ENCODE data around the gene LGALS4. TPM values are rescaled to one million over a fixed set of nuclear protein-coding genes. Genes with fewer than 3 reads are reported as not detected.
A peak's percentile ranks its signal among the peaks of the same experiment; 100 is the strongest.

LGALS4 gene
- total RNA-seq, 1 experiment from 2014 or later = 0.52 TPM

GRCh38 chr19:38845374-38846024 is 32.8 kb upstream of the LGALS4 start:
- Histone ChIP-seq H3K27me3 (ENCODE audit: low read length) (no peaks in the 10 kb centered on the region), H3K4me3 (ENCODE audit: low read length) (no peak overlapping the region), H3K9me2 (replicated peaks; ENCODE audit: insufficient read depth, low read length) (no peaks in the 10 kb centered on the region), H2AFZ (ENCODE audit: low read length) (no peak overlapping the region), H3K4me1 (ENCODE audit: low read length) (peaks cover 18% of the 10 kb centered on the region), H4K20me1 (ENCODE audit: insufficient read depth, low read depth, low read length) (peaks cover 58% of the 10 kb centered on the region), H3K4me2 (ENCODE audit: low read depth, low read length, poor library complexity, severe bottlenecking) (no peak overlapping the region), H3K27ac (ENCODE audit: low read length) (no peak overlapping the region), H3K9me3 (ENCODE audit: low read length) (no peaks in the 10 kb centered on the region), H3K36me3 (ENCODE audit: insufficient read depth, low read length) (peaks cover 72% of the 10 kb centered on the region), H3K9ac (ENCODE audit: low read length) (no peak overlapping the region), H3K79me2 (ENCODE audit: low read length) (peaks cover 63% of the 10 kb centered on the region)
- no peak for DNase-seq

- Histone ChIP-seq H3K27me3 (ENCODE audit: low read length) (no peaks in the 10 kb centered on the region), H4K20me1 (ENCODE audit: insufficient read depth, low read depth, low read length) (peaks cover 58% of the 10 kb centered on the region), H3K27ac (ENCODE audit: low read length) (no peak overlapping the region)
Observed at GRCh38 chr19:38844093-38844686, 31.4 kb upstream of the LGALS4 start.

GRCh38 chr19:38843175-38843758 is 30.5 kb upstream of the LGALS4 start:
- Histone ChIP-seq H2AFZ (ENCODE audit: low read length) (no peak overlapping the region), H3K27ac (ENCODE audit: low read length) (no peak overlapping the region), H3K4me3 (ENCODE audit: low read length) (no peak overlapping the region), H3K4me1 (ENCODE audit: low read length) (peaks cover 9% of the 10 kb centered on the region), H3K4me2 (ENCODE audit: low read depth, low read length, poor library complexity, severe bottlenecking) (no peak overlapping the region), H3K79me2 (ENCODE audit: low read length) (peaks cover 53% of the 10 kb centered on the region), H4K20me1 (ENCODE audit: insufficient read depth, low read depth, low read length) (peaks cover 56% of the 10 kb centered on the region), H3K9me3 (ENCODE audit: low read length) (no peaks in the 10 kb centered on the region), H3K9me2 (replicated peaks; ENCODE audit: insufficient read depth, low read length) (no peaks in the 10 kb centered on the region), H3K36me3 (ENCODE audit: insufficient read depth, low read length) (peaks cover 75% of the 10 kb centered on the region), H3K27me3 (ENCODE audit: low read length) (no peaks in the 10 kb centered on the region), H3K9ac (ENCODE audit: low read length) (no peak overlapping the region)
- peak; percentile 41 for DNase-seq

More at GRCh38 chr19:38844093-38844686, 31.4 kb upstream of the LGALS4 start:
- H3K9ac ChIP-seq (ENCODE audit: low read length) = no peak overlapping the region
- H3K79me2 ChIP-seq (ENCODE audit: low read length) = peaks cover 63% of the 10 kb centered on the region
- H2AFZ ChIP-seq (ENCODE audit: low read length) = no peak overlapping the region
- no peaks in the 10 kb centered on the region for H3K9me2 ChIP-seq (replicated peaks; ENCODE audit: insufficient read depth, low read length)
- H3K36me3 ChIP-seq (ENCODE audit: insufficient read depth, low read length) = peaks cover 80% of the 10 kb centered on the region
- DNase-seq = no peak
- H3K9me3 ChIP-seq (ENCODE audit: low read length) = no peaks in the 10 kb centered on the region
- H3K4me3 ChIP-seq (ENCODE audit: low read length) = no peak overlapping the region
- no peak overlapping the region for H3K4me2 ChIP-seq (ENCODE audit: low read depth, low read length, poor library complexity, severe bottlenecking)
- H3K4me1 ChIP-seq (ENCODE audit: low read length) = peaks cover 18% of the 10 kb centered on the region

- H3K36me3 ChIP-seq (ENCODE audit: insufficient read depth, low read length) = peaks cover 77% of the 10 kb centered on the region
- H2AFZ ChIP-seq (ENCODE audit: low read length) = no peak overlapping the region
- no peak overlapping the region for H3K4me3 ChIP-seq (ENCODE audit: low read length)
- H3K4me1 ChIP-seq (ENCODE audit: low read length) = peaks cover 2% of the 10 kb centered on the region
- H3K79me2 ChIP-seq (ENCODE audit: low read length) = peaks cover 47% of the 10 kb centered on the region
- H3K27ac ChIP-seq (ENCODE audit: low read length) = no peak overlapping the region
- H3K27me3 ChIP-seq (ENCODE audit: low read length) = no peaks in the 10 kb centered on the region
- no peak overlapping the region for H3K9ac ChIP-seq (ENCODE audit: low read length)
- DNase-seq = no peak
- peaks cover 49% of the 10 kb centered on the region for H4K20me1 ChIP-seq (ENCODE audit: insufficient read depth, low read depth, low read length)
- H3K4me2 ChIP-seq (ENCODE audit: low read depth, low read length, poor library complexity, severe bottlenecking) = no peak overlapping the region
- H3K9me3 ChIP-seq (ENCODE audit: low read length) = no peaks in the 10 kb centered on the region
- H3K9me2 ChIP-seq (replicated peaks; ENCODE audit: insufficient read depth, low read length) = no peaks in the 10 kb centered on the region
Observed at GRCh38 chr19:38842439-38843174, 29.9 kb upstream of the LGALS4 start.

GRCh38 chr19:38841787-38842438 is 29.2 kb upstream of the LGALS4 start:
- Histone ChIP-seq H3K4me3 (ENCODE audit: low read length) (no peak overlapping the region), H3K9me3 (ENCODE audit: low read length) (no peaks in the 10 kb centered on the region), H3K9ac (ENCODE audit: low read length) (no peak overlapping the region), H3K9me2 (replicated peaks; ENCODE audit: insufficient read depth, low read length) (no peaks in the 10 kb centered on the region), H3K27me3 (ENCODE audit: low read length) (no peaks in the 10 kb centered on the region), H3K4me2 (ENCODE audit: low read depth, low read length, poor library complexity, severe bottlenecking) (no peak overlapping the region), H4K20me1 (ENCODE audit: insufficient read depth, low read depth, low read length) (peaks cover 43% of the 10 kb centered on the region), H3K79me2 (ENCODE audit: low read length) (peaks cover 40% of the 10 kb centered on the region), H2AFZ (ENCODE audit: low read length) (no peak overlapping the region), H3K4me1 (ENCODE audit: low read length) (no peaks in the 10 kb centered on the region), H3K36me3 (ENCODE audit: insufficient read depth, low read length) (peaks cover 74% of the 10 kb centered on the region), H3K27ac (ENCODE audit: low read length) (no peak overlapping the region)
- peak; percentile 38 for DNase-seq

GRCh38 chr19:38841180-38841766 is 28.5 kb upstream of the LGALS4 start:
- Histone ChIP-seq H2AFZ (ENCODE audit: low read length) (no peak overlapping the region), H3K4me2 (ENCODE audit: low read depth, low read length, poor library complexity, severe bottlenecking) (no peak overlapping the region), H3K4me3 (ENCODE audit: low read length) (no peak overlapping the region), H3K9me3 (ENCODE audit: low read length) (no peaks in the 10 kb centered on the region), H3K79me2 (ENCODE audit: low read length) (peaks cover 35% of the 10 kb centered on the region), H3K4me1 (ENCODE audit: low read length) (no peaks in the 10 kb centered on the region), H3K9ac (ENCODE audit: low read length) (no peak overlapping the region), H4K20me1 (ENCODE audit: insufficient read depth, low read depth, low read length) (peaks cover 41% of the 10 kb centered on the region), H3K9me2 (replicated peaks; ENCODE audit: insufficient read depth, low read length) (no peaks in the 10 kb centered on the region), H3K27me3 (ENCODE audit: low read length) (no peaks in the 10 kb centered on the region), H3K36me3 (ENCODE audit: insufficient read depth, low read length) (peaks cover 76% of the 10 kb centered on the region), H3K27ac (ENCODE audit: low read length) (no peak overlapping the region)
- peak; percentile 39 for DNase-seq

- H3K9me2 ChIP-seq (replicated peaks; ENCODE audit: insufficient read depth, low read length) = no peaks in the 10 kb centered on the region
- no peak overlapping the region for H2AFZ ChIP-seq (ENCODE audit: low read length)
- H3K79me2 ChIP-seq (ENCODE audit: low read length) = peaks cover 29% of the 10 kb centered on the region
- H3K9ac ChIP-seq (ENCODE audit: low read length) = no peak overlapping the region
- no peaks in the 10 kb centered on the region for H3K4me1 ChIP-seq (ENCODE audit: low read length)
- no peaks in the 10 kb centered on the region for H3K9me3 ChIP-seq (ENCODE audit: low read length)
- DNase-seq = no peak
- no peak overlapping the region for H3K4me2 ChIP-seq (ENCODE audit: low read depth, low read length, poor library complexity, severe bottlenecking)
- H3K36me3 ChIP-seq (ENCODE audit: insufficient read depth, low read length) = peaks cover 72% of the 10 kb centered on the region
- H3K4me3 ChIP-seq (ENCODE audit: low read length) = no peak overlapping the region
- peaks cover 41% of the 10 kb centered on the region for H4K20me1 ChIP-seq (ENCODE audit: insufficient read depth, low read depth, low read length)
- H3K27me3 ChIP-seq (ENCODE audit: low read length) = no peaks in the 10 kb centered on the region
- H3K27ac ChIP-seq (ENCODE audit: low read length) = no peak overlapping the region
Observed at GRCh38 chr19:38840583-38840968, 27.8 kb upstream of the LGALS4 start.

All from Karpas-422 (cell line).